T-helper 2 cell treated with Interferon-gamma antibody and Interleukin-4, amounts not matched to agents 5 μg/mL and 100 μg/mL, for 36 hours (primary cell): Measurements from ENCODE around the gene TMEM38B.
A peak's percentile ranks its signal among the peaks of the same experiment; 100 is the strongest.

Source experiments
- DNase-seq: peaks from one replicate; pipeline ENCODE4 v3.0.0; 2021; ENCODE audit warnings: low spot score
- H3K27ac Mint-ChIP-seq: one replicate; pipeline ENCODE4 v1.8.0; 2021; ENCODE audit warnings: mild to moderate bottlenecking, mixed read lengths
- H3K27me3 Mint-ChIP-seq: one replicate; pipeline ENCODE4 v1.8.0; 2021; ENCODE audit warnings: low read depth, mixed read lengths
- H3K36me3 Mint-ChIP-seq: one replicate; pipeline ENCODE4 v1.8.0; 2021; ENCODE audit warnings: low read depth, mixed read lengths
- H3K4me1 Mint-ChIP-seq: one replicate; pipeline ENCODE4 v1.8.0; 2021; ENCODE audit warnings: low read depth, mixed read lengths
- H3K4me3 Mint-ChIP-seq: one replicate; pipeline ENCODE4 v1.8.0; 2022; ENCODE audit warnings: mild to moderate bottlenecking, moderate library complexity, mixed read lengths
- H3K9me3 Mint-ChIP-seq: one replicate; pipeline ENCODE4 v1.8.0; 2021; ENCODE audit warnings: mixed read lengths

Gene TMEM38B, protein sequence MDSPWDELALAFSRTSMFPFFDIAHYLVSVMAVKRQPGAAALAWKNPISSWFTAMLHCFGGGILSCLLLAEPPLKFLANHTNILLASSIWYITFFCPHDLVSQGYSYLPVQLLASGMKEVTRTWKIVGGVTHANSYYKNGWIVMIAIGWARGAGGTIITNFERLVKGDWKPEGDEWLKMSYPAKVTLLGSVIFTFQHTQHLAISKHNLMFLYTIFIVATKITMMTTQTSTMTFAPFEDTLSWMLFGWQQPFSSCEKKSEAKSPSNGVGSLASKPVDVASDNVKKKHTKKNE

GRCh38 chr9:105694190-105694847 lies at the start of gene TMEM38B:
Gene TMEM38B (plus strand): TSS chr9:105694541. CDS start chr9:105694661, 120 bp downstream.
- Mint-ChIP-seq H3K4me1 (peaks cover 19% of the 10 kb centered on the region), H3K27ac (peak within 1 kb of the TSS; percentile 58), H3K36me3 (no peaks in the 10 kb centered on the region), H3K9me3 (no peaks in the 10 kb centered on the region), H3K4me3 (peak within 1 kb of the TSS; percentile 89), H3K27me3 (peaks cover 18% of the 10 kb centered on the region)
- DNase-seq: peak; percentile 81

DNA sequence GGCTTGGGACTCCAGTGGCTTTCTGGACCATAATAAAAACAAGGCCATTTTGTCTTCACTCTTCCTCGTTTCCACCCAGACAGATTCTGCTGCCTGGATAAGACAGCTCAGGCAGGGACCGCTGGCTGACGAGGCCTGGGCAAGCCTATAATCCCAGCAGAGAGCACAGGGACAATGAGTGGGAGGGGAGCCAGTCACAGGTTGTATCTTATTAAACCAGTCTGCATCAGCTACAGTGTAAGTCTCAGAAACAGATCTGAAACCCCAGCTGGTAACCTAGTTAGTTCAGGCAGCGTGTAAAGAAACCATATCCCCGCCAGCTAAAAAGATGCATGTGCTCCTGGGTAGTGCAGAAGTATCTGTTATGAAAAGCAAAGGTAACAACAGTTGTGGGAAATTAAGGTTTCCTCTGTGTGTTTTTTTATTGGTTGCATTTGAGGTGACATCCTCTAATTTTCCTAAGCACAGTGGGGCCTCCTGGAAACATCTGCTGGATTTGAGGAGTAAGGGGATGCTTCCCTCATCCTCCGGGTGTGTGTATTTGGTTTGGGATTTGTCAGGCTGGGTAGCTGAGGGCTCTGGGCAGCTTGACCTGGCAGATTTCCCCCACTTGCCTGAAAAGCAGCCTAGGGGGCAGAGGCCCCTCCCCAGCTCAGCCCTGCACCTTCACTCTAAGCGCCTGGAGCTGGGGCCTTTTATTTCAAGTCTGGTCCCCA lies 47.3 kb upstream of the TMEM38B start:
- Mint-ChIP-seq H3K4me1 (no peaks in the 10 kb centered on the region), H3K9me3 (no peaks in the 10 kb centered on the region), H3K36me3 (no peaks in the 10 kb centered on the region), H3K27ac (no peak overlapping the region), H3K4me3 (no peak overlapping the region), H3K27me3 (peaks cover 3% of the 10 kb centered on the region)
- DNase-seq: no peak

- no peak overlapping the region for H3K4me3 Mint-ChIP-seq
- no peak for DNase-seq
- no peaks in the 10 kb centered on the region for H3K36me3 Mint-ChIP-seq
- H3K27me3 Mint-ChIP-seq: peaks cover 3% of the 10 kb centered on the region
- no peaks in the 10 kb centered on the region for H3K4me1 Mint-ChIP-seq
- no peak overlapping the region for H3K27ac Mint-ChIP-seq
- H3K9me3 Mint-ChIP-seq: no peaks in the 10 kb centered on the region
These were observed 46.6 kb upstream of the TMEM38B start for GRCh38 chr9:105647595-105648349.

GRCh38 chr9:105651806-105652205 lies 42.5 kb upstream of the TMEM38B start:
- Mint-ChIP-seq H3K36me3 (no peaks in the 10 kb centered on the region), H3K9me3 (no peaks in the 10 kb centered on the region), H3K4me3 (no peak overlapping the region), H3K4me1 (no peaks in the 10 kb centered on the region), H3K27me3 (peaks cover 26% of the 10 kb centered on the region), H3K27ac (no peak overlapping the region)
- no peak for DNase-seq

GRCh38 chr9:105656131-105656921 lies 38.0 kb upstream of the TMEM38B start:
- Mint-ChIP-seq H3K4me3 (peak overlapping the region; percentile 72), H3K27ac (no peak overlapping the region), H3K36me3 (no peaks in the 10 kb centered on the region), H3K4me1 (no peaks in the 10 kb centered on the region), H3K9me3 (no peaks in the 10 kb centered on the region), H3K27me3 (peaks cover 41% of the 10 kb centered on the region)
- DNase-seq: no peak

GRCh38 chr9:105658351-105658750 lies 36.0 kb upstream of the TMEM38B start:
- Mint-ChIP-seq H3K4me3 (no peak overlapping the region), H3K9me3 (no peaks in the 10 kb centered on the region), H3K27ac (no peak overlapping the region), H3K36me3 (no peaks in the 10 kb centered on the region), H3K4me1 (no peaks in the 10 kb centered on the region), H3K27me3 (peaks cover 38% of the 10 kb centered on the region)
- no peak for DNase-seq

GRCh38 chr9:105661011-105661410 lies 33.3 kb upstream of the TMEM38B start:
- Mint-ChIP-seq H3K27ac (no peak overlapping the region), H3K4me1 (no peaks in the 10 kb centered on the region), H3K4me3 (no peak overlapping the region), H3K36me3 (no peaks in the 10 kb centered on the region), H3K27me3 (peaks cover 22% of the 10 kb centered on the region), H3K9me3 (no peaks in the 10 kb centered on the region)
- DNase-seq: no peak

- Mint-ChIP-seq H3K4me1 (no peaks in the 10 kb centered on the region), H3K9me3 (no peaks in the 10 kb centered on the region), H3K36me3 (no peaks in the 10 kb centered on the region), H3K27me3 (peaks cover 9% of the 10 kb centered on the region), H3K4me3 (no peak within 1 kb of the TSS), H3K27ac (no peak within 1 kb of the TSS)
- DNase-seq: no peak
These were observed 31.9 kb upstream of the TMEM38B start, which contains the start of gene TAL2 for GRCh38 chr9:105662184-105663104. Gene TAL2 (plus strand): TSS chr9:105662457. CDS start chr9:105662497, 40 bp downstream.

GRCh38 chr9:105663914-105664313 lies 30.4 kb upstream of the TMEM38B start:
- no peaks in the 10 kb centered on the region for H3K27me3 Mint-ChIP-seq
- no peak overlapping the region for H3K27ac Mint-ChIP-seq
- H3K36me3 Mint-ChIP-seq: no peaks in the 10 kb centered on the region
- no peak overlapping the region for H3K4me3 Mint-ChIP-seq
- no peaks in the 10 kb centered on the region for H3K9me3 Mint-ChIP-seq
- no peak for DNase-seq
- H3K4me1 Mint-ChIP-seq: no peaks in the 10 kb centered on the region

DNA sequence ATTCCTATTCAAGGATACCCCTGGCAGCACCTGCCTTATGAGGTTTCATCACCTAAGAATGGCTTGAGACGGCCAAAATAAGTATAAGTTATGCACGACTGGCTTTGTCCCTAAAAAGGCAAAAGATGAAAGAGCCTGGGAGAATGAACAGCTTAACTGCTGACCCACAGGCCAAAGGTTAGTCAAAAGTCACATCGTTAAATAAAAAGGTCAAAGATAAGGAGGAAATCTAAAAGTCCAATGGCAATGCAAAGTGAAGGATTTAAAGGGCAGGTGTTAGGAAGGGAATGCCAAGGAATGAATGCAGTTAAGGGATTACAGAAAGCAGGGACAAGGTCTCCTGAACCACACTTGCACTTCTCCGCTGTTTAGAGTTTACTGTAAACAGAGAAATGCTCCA lies 26.5 kb upstream of the TMEM38B start:
- no peaks in the 10 kb centered on the region for H3K4me1 Mint-ChIP-seq
- H3K36me3 Mint-ChIP-seq: no peaks in the 10 kb centered on the region
- H3K27me3 Mint-ChIP-seq: peaks cover 3% of the 10 kb centered on the region
- H3K9me3 Mint-ChIP-seq: no peaks in the 10 kb centered on the region
- H3K4me3 Mint-ChIP-seq: no peak overlapping the region
- H3K27ac Mint-ChIP-seq: no peak overlapping the region
- DNase-seq: no peak

DNA sequence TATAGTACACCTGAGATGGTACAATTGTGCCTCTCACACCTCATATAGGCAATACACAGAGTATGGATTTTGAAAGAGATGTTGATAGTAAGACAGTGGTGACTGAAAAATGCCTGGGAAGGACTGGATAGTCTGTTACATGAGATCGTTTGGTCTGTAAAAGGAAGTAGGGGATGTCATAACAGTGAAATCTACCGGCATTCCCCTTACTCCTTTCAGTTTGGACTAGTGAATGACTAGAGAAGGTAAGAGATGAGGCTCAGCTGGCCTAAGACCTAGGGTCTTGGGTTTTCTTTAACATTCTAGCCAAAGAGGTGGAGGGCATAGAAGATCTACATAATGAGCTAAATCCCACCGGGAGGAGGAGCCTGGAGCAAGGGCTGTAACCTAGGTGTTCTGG lies 24.0 kb upstream of the TMEM38B start:
- Mint-ChIP-seq H3K4me1 (no peaks in the 10 kb centered on the region), H3K9me3 (no peaks in the 10 kb centered on the region), H3K4me3 (no peak overlapping the region), H3K27me3 (peaks cover 3% of the 10 kb centered on the region), H3K36me3 (no peaks in the 10 kb centered on the region), H3K27ac (no peak overlapping the region)
- no peak for DNase-seq

DNA sequence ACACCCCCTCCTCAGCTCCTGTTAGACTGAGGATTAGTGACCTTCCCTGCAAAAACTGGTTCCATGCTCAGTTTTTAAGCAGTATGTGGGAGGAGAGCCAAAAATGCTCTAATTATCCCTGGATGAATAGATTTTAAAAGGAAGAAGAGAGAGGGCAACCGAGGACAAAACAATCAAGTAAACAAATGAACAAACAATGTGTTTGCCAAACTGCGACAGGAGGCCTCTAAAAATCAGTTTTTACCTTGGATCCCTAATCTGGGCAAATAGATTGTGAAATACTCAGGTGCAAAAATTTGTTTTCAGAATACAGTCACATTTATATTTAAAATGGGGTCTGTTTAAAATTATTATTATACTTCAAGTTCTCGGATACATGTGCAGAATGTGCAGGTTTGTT lies 23.6 kb upstream of the TMEM38B start:
- DNase-seq: no peak
- H3K4me3 Mint-ChIP-seq: no peak overlapping the region

More for the DNA sequence above, 23.6 kb upstream of the TMEM38B start:
- Mint-ChIP-seq H3K9me3 (no peaks in the 10 kb centered on the region), H3K4me1 (no peaks in the 10 kb centered on the region), H3K36me3 (no peaks in the 10 kb centered on the region), H3K27me3 (peaks cover 3% of the 10 kb centered on the region), H3K27ac (no peak overlapping the region)
